Muscle of arm (tissue), 14 donors: Measurements from ENCODE around the gene NUDT8. TPM values are rescaled to one million over a fixed set of nuclear protein-coding genes. Genes with fewer than 3 reads are reported as not detected.

Experiments
- DNase-seq: peaks from one replicate; pipeline ENCODE4 v3.0.0-alpha.2; 2013
- long read RNA-seq, 11 donors: transcript quantifications; one replicate each; lab custom pipeline, GENCODE V29; 2026
- polyA plus RNA-seq, 12 donors: library from polyadenylated mRNA; unstranded; fragments of 120-200 nt; gene quantifications; one replicate each; pipeline ENCODE4 v1.2.1, GENCODE V29; 2013; ENCODE audit not compliant: insufficient read length in 12 of 12

NUDT8 gene
- 1 to 10 TPM in 10 of 12 donors, not detected in 2; 1.9 to 4.0 (median 3.2) TPM for polyA plus RNA-seq
- long read RNA-seq, donor 1, transcript NUDT8-202 (4 exons, 728 nt) = major isoform, 5 of 7 reads
- long read RNA-seq, donor 1, partial matches to known transcripts = 0 of 7 reads
- long read RNA-seq, donor 1, other reads (novel, unspliced or antisense) = 0 of 7 reads
- long read RNA-seq, donor 2, partial matches to known transcripts = 0 of 2 reads
- long read RNA-seq, donor 2, other reads (novel, unspliced or antisense) = 0 of 2 reads
- long read RNA-seq, donor 3, partial matches to known transcripts = 0 of 1 reads
- long read RNA-seq, donor 3, other reads (novel, unspliced or antisense) = 0 of 1 reads
- long read RNA-seq, donor 4, partial matches to known transcripts = 0 of 1 reads
- long read RNA-seq, donor 4, other reads (novel, unspliced or antisense) = 0 of 1 reads
- long read RNA-seq, donor 5 = 0 reads
- long read RNA-seq, donor 6, partial matches to known transcripts = 0 of 3 reads
- long read RNA-seq, donor 6, other reads (novel, unspliced or antisense) = 0 of 3 reads
- long read RNA-seq, donor 7, partial matches to known transcripts = 0 of 1 reads
- long read RNA-seq, donor 7, other reads (novel, unspliced or antisense) = 0 of 1 reads
- long read RNA-seq, donor 8, partial matches to known transcripts = 0 of 2 reads
- long read RNA-seq, donor 8, other reads (novel, unspliced or antisense) = 0 of 2 reads
- long read RNA-seq, donor 9, partial matches to known transcripts = 0 of 2 reads
- long read RNA-seq, donor 9, other reads (novel, unspliced or antisense) = 0 of 2 reads
- long read RNA-seq, donor 10, partial matches to known transcripts = 0 of 2 reads
- long read RNA-seq, donor 10, other reads (novel, unspliced or antisense) = 0 of 2 reads
- long read RNA-seq, donor 11, transcript NUDT8-202 (4 exons, 728 nt) = major isoform, 5 of 5 reads
- long read RNA-seq, donor 11, partial matches to known transcripts = 0 of 5 reads
- long read RNA-seq, donor 11, other reads (novel, unspliced or antisense) = 0 of 5 reads

DNA sequence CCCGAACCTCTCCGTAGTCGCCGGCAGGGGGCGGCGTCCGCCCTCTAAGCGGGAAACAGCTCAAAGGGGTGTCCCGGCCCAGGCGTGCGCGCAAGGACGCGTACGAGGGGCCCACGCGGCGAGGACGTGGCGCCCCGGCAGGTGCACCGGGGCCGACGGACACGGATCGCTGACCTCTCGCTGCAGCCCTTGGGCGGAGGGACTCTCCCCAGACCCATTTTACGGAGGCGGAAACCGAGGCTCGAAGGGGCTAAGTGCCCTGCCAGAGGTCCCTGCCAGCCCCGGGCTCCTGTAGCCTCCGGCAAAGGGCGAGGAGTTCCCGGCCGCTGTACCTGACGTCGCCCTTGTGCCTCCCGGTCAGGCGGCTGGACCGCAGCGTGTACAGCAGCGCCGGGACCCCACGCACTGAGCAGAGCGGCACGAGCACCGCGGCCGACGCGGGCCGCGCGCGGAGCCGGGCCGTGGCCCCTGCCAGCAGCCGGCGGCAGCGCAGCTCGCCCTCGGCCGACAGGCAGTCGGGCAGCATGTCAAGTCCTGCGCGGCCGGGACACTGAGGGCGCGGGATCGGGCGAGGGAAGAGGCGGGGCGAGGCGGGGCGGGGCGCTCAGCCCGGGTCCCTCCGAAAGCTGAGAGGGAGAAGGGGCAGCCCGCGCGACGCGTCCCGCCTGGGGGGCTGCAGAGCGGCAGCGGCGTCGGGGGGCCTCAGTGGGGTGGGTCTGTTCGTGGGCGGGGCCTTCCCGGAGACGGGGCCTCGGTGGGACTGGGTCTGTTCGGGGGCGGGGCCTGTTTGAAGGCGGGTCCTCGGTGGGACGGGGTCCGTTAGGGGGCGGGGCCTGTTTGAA, at the start of gene NUDT8:
Gene NUDT8 (minus strand): TSS at position 552 of the 842 bp plus-strand sequence. CDS start 26 bp downstream, at position 526.
- DNase-seq = peak; percentile 82

DNA sequence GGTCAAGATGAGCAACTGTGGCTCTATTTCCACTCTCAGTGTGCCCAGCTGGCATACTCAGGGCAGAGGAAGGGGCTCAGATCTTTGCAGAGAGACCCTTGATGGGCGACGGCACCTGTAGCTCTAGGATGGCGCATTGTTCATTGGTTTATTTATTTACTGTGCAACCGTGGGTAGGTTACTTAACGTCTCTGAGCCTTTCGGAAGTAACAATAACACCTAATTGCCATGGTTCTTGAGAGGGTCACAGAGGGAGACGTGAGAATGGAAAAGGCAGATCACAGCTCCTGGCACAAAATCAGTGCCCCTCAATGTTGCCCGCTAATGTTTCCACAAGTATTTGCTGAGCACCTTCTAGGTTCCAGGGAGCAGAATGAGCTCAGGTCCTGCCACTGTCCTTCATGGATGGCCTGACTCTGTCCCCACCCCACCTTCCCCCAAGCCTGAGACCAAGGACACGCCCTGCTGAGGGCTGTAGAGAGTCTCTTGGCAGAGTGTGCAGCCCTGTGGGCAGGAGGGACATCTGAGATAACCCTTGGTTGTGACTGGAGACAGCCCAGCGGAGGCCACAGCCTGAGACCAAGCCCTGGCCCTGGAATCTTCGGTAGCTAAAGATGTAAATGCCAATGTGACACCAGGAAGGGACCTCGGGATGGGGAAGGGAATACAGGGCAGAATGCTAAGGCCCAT, 45.5 kb upstream of the NUDT8 start:
- DNase-seq = no peak

DNA sequence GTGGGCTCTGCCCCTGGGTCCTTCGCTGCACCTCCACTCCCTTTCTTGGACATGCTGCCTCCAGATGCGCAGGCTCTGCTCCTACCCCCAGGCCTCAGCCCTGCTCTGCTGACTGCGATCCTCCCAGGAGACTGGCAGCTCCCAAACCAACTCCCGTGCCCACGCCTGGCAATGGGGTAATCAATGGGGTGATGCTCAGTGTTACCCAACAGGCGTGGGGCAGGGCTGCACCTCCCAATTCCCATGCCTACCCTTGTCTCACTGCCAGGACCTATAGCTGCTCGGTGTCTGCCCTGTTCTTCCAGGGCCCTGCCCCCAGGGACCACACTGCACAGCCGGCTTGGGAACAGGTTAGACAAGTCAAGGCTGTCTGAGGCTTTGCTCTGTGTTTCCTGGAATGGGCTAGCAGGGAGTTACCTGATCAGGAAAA, 44.7 kb upstream of the NUDT8 start, which contains the start of gene ALDH3B2:
Gene ALDH3B2 (minus strand): TSS at position 182 of the 430 bp plus-strand sequence. CDS start 7,688 bp downstream, outside the sequence.
- DNase-seq = no peak

DNA sequence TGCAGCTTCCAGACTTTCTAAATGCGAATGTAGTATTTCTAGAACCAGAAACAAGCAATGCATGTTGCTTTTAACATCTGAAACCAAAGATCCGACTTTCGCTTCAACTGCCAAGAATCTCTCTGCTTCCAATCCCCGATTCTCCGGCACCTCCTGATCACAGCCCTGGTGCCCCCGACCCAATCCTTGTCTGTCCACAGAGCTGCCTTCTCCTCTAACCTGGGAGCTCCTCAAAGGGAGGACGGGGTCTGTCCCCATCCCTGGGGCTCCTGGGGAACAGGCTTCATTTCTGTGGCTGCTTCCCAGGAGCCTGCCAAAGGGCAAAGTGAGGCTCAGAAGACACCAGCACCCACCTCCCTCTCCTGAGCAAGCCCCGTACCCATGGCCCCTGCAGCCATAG, 44.2 kb upstream of the NUDT8 start:
- no peak for DNase-seq

- DNase-seq = no peak
These were observed 43.6 kb upstream of the NUDT8 start for GRCh38 chr11:67673358-67673757.

- no peak for DNase-seq
These were observed 41.4 kb upstream of the NUDT8 start for GRCh38 chr11:67671211-67671520.

DNA sequence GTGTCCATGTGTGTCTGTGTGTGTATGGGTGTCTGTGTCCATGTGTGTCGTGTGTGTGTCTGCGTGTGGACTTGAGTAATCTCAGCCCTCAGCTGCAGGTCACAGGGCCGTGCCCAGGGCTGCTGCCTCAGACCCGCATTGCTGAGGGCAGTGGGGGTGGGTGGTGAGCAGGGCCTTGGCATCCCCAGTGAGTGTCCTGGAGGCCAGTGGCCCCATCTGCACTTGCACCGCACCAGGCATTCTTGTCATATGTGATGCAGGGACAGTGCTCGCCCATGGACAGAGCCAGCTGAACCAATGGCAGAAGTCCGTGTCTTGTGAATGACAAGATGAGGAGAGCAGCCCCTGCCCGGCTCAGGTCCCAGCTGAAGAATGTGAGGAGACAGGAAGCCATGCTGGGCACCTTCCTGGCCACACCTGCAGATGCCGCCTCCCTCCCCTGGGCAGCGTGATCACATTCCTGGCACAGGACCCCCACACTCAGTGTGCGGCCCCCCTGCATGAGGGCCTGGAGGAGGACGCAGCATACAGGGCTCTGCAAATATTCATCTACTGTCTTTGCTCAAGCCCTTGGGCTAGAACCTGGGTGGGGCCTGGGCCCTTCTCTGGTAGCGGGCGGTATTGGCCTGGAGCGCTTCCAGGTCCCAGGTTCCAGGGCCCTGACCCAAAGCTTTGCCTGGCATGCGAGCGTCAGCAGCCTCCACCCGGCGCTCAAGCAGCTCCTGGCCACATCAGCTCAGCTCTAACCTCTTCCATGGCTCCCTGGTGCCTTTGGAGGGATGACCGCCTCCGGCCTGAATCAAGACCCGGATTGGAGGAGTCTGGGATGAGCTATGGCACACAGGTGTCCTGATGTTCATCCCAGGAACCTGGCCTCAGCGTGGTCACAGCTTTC, 40.8 kb upstream of the NUDT8 start:
- DNase-seq = no peak

DNA sequence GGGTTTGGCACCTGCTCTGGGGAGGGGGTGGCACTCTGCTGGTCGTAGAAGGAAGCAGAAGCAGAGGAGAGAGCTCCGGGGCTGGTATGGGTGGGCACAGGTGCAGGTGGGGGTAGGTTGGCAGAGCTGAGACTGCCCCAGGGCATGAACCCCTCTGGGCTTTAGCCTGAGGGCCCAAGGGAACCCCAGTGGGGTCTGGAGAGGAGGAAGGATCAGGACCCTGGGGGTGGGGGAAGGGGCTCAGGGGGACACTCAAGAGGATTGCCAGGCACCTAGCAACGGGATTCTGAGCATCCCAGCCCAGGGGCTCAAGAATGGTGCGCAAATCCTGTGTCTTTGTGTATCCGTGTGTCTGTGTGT, 38.4 kb upstream of the NUDT8 start:
- DNase-seq = no peak

DNA sequence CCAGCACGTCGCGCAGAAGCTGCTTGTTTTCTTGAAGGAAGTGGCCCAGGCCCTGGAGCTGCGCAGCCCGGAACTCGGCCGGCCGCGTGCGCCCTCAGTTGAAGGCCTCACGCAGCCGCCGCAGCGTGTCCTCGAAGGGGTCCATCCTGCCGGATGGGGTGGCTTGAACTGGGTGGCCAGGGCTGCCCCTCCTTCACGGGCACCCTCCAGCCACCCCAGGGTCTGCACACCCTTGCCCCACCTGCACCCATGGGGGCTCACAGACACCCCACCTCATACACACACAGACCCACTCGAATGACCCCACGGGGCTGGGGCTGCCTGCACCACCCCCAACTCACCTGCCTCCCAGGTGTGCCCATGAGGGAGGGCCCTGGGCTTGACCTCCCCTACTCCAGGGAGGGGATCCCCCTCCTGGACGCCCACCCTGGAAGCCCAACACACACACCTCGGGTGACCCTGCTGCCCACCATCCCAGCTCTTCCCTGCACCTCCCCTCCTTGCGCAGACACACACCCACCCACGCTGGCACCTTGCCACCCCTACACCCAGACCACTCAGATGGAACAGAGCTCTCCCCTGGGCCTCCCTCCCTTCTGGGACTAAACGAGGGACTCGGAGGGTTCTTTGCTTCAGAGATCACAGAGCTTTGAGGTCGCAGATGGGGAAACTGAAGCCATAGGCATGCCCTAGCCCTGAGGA, 37.9 kb upstream of the NUDT8 start:
- DNase-seq = no peak

DNA sequence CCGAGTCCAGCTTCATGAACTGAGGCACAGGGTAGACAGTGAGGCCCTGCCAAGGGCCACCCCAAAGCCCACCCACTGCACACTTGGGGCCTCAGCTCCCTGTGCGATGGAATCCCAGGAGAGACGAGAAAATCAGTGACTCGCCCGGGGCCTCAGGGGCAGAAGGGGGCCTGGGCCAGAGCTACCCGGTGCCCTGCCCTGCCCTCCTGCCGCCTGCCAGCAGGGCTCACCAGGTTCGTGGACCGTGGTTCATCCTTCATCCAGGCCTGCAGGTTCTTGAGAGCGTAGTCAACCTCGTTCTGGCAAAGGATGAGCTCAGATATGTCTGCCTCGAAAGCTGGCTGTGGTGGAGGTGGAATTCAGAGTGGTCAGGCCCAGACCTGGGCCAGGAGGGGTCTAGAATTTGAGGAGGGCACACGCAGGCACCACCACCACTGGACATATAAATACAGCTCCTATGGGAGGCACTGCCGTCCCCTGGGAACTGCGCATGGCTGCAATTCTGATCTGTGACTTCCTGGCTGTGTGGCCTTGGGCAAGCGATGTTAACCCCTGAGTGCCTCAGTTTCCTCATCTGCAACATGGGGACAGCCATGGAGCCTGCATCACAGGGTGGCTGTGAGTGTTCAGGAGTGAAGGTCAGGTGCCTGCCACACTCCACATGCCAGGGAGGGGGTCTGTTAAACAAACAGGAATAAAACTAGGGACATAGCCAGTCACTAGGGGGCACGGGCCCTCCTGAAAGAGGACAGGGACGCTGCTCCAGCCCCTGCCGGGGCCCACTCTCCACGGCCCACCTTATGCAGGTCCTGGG, 37.1 kb upstream of the NUDT8 start:
- DNase-seq = no peak

- DNase-seq = no peak
These were observed 36.5 kb upstream of the NUDT8 start for GRCh38 chr11:67666303-67666645.

DNA sequence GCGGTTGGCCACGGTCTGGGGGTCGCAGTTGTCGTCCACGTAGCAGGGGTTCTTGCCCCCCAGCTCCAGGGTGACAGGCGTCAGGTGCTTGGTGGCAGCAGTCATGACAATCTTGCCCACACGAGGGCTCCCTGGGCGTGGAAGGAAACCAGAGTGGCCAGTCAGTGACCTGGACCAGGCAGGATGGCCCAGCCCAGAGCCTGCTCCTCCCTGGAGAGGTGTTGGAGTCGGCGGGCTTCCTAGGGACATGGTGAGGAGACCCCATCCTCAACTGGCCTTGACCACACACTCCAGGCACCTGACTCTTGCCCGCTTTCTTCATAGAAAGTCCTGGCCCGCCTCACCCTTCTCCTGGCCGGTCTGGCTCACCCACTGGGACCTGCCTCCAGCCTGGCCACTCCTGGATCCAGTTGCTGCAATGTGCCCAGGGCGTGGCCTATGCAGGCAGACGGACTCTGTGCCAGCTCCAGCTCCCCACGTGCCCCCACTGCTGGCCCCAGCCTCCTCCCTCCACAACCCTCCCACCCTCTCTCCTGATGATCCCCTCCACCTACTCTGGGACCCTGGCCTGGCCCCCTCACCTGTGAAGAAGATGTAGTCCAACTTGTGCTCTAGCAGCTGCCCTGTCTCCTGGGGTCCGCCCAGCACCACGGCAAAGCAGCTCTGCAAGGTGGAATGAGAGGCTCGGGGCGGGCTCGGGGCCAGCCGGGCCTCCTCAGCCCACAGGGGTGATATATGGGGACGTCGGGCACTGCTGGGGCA, 36.0 kb upstream of the NUDT8 start:
- no peak for DNase-seq

DNA sequence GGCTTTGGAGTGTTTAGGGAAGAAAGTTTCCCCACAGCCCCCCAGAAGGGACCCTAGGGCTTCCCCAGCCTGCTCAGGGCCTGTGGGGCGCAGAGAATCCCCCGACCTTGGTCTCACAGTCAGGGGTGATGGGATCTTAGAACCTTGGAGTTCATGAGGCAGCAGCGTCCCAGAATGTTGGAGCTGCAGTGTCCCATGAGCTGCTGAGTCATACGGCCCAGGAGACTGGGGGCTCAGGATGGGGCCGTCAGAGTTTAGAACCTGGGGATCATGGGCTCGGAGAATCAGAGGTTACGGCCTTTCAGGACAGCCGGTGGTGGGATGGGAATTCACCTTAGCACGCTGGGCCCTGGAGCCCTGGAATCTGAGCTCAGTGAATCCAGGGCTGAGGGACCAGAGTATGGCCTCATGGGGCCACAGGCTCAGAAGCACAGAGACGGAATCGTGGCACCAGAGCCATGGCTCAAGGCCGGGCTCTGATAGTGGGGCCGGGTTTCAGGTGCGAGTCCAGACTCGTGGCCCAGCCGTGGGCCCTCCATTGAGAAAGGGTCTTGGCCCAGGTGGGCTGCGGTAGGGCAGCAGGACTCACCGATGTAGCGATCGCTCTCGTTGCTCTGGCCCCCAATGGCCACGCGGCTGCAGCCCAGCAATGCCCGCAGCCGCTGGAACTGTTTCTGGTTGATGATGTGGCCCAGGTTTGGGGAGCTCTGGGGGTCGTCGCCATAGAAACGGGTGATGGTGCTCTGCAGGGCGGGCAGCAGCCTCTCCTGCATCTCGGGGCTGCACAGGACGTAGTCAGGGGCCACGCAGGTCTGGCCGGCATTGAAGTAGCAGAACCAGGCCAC, 35.2 kb upstream of the NUDT8 start:
- no peak for DNase-seq

GRCh38 chr11:67664213-67664585, 34.5 kb upstream of the NUDT8 start:
- DNase-seq = no peak

DNA sequence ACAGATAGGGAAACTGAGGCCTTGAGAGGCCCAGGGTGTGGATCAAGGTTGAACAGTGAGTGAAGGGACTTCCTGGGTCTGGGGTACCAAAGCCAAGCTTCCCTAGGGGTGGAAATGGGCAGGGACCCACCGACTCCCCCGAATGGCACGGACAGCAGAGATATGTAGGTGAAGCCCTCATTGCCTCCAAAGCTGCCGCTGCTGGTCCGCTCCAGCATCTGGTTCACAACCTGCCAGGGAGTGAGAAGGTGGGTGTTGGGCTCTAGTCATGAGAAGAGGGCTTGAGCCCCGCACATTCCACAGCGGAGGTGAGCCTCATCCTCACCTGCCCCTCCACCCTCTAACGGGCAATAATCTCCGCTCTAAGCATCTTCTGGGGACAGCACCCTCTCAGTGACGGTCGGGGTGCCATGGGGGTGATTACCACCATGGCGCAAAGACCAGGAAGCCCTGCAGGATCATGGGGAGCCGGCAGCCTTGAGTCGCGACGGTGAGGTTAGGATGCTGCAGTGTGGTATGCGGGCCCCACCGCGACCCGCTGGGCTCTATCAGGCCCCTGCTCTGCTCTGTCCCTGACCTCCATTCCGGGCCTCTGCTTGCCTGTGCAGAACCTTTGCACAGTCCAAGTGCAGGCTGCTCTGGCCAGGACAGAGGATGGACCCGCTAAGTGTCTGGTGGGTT, 33.9 kb upstream of the NUDT8 start:
- DNase-seq = no peak

DNA sequence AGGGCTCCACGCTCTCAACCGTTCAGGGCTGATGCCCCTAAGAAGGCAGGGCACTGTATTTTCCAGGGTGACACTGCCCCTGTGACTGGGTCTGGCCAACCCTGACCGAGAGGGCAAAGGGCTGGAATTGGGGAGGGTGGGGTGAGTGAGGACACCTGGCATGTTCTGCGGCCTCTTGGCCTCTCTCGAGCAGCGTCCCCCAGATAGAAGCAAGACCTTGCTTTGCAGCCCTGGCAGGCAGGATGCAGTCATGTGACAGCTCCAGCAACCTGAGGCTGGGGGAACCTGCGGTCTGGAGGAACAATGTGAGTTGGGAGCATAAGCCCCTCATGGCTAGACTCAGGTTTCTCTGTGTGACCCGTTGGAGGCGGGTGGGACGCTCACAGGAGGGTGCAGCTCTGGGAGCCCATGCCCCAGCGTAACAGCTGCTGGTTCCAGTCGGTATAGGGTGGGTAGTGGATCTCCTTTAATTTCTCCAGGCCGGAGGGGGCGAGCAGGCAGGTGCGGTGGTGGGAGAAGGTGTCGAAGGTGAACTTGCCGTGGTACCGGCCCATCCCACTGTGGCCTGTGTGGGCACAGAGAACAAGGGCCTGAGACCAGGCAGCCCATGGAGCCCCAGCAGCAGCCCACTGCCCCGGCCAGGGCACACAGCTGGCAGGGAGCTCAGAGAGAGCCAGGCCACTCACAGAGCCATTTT, 33.2 kb upstream of the NUDT8 start:
- no peak for DNase-seq
